Measurements from ENCODE around the gene MEIKIN. TPM values are rescaled to one million over a fixed set of nuclear protein-coding genes. Genes with fewer than 3 reads are reported as not detected.

MEIKIN gene
- total RNA-seq, result not detected in 2 replicates

- H3K79me2 ChIP-seq (ENCODE audit: insufficient read depth, low read length), result no peaks in the 10 kb centered on the region
- peaks cover 10% of the 10 kb centered on the region for H3K27me3 ChIP-seq (ENCODE audit: insufficient read depth, low read length)
- H3K4me2 ChIP-seq (ENCODE audit: insufficient read depth, low read length), result no peak within 1 kb of the TSS
- no peak within 1 kb of the TSS for H3K4me3 ChIP-seq (ENCODE audit: insufficient read depth, low read length)
- peak; percentile 38 for DNase-seq (ENCODE audit: insufficient read length, low spot score, missing footprints)
- H3K36me3 ChIP-seq (ENCODE audit: insufficient read depth, low read length), result no peaks in the 10 kb centered on the region
- H2AFZ ChIP-seq (ENCODE audit: low read length), result no peak within 1 kb of the TSS
- no peaks in the 10 kb centered on the region for H3K4me1 ChIP-seq (ENCODE audit: insufficient read depth, low read length)
- TF ChIP-seq CTCF (IDR thresholded peaks at IDR 0.05; ENCODE audit: extremely low read depth, low read depth, low read length), result no peak
- no peaks in the 10 kb centered on the region for H4K20me1 ChIP-seq (ENCODE audit: insufficient read depth, low read length)
- no peak within 1 kb of the TSS for H3K27ac ChIP-seq (ENCODE audit: low read depth, low read length)
- H3K9me3 ChIP-seq (ENCODE audit: low read depth, low read length), result no peaks in the 10 kb centered on the region
Observed at GRCh38 chr5:131945551-131946168, at the start of gene MEIKIN. MEIKIN (minus strand) TSS chr5:131945663; CDS start chr5:131945505, 158 bp downstream.

GRCh38 chr5:131994533-131995226 is 49.2 kb upstream of the MEIKIN start:
- no peaks in the 10 kb centered on the region for H3K9me3 ChIP-seq (ENCODE audit: low read depth, low read length)
- no peak for TF ChIP-seq CTCF (IDR thresholded peaks at IDR 0.05; ENCODE audit: extremely low read depth, low read depth, low read length)
- H4K20me1 ChIP-seq (ENCODE audit: insufficient read depth, low read length), result no peaks in the 10 kb centered on the region

GRCh38 chr5:131994090-131994489 is 48.6 kb upstream of the MEIKIN start:
- Histone ChIP-seq H3K4me1 (ENCODE audit: insufficient read depth, low read length) (no peaks in the 10 kb centered on the region), H3K4me3 (ENCODE audit: insufficient read depth, low read length) (no peak overlapping the region), H3K9me3 (ENCODE audit: low read depth, low read length) (no peaks in the 10 kb centered on the region), H3K79me2 (ENCODE audit: insufficient read depth, low read length) (no peaks in the 10 kb centered on the region), H3K36me3 (ENCODE audit: insufficient read depth, low read length) (no peaks in the 10 kb centered on the region), H3K27me3 (ENCODE audit: insufficient read depth, low read length) (peaks cover 10% of the 10 kb centered on the region), H3K4me2 (ENCODE audit: insufficient read depth, low read length) (no peak overlapping the region), H2AFZ (ENCODE audit: low read length) (no peak overlapping the region), H3K27ac (ENCODE audit: low read depth, low read length) (no peak overlapping the region), H4K20me1 (ENCODE audit: insufficient read depth, low read length) (no peaks in the 10 kb centered on the region)
- no peak for TF ChIP-seq CTCF (IDR thresholded peaks at IDR 0.05; ENCODE audit: extremely low read depth, low read depth, low read length)
- DNase-seq (ENCODE audit: insufficient read length, low spot score, missing footprints), result no peak

More at GRCh38 chr5:131994533-131995226, 49.2 kb upstream of the MEIKIN start:
- Histone ChIP-seq H3K36me3 (ENCODE audit: insufficient read depth, low read length) (no peaks in the 10 kb centered on the region), H3K79me2 (ENCODE audit: insufficient read depth, low read length) (no peaks in the 10 kb centered on the region), H3K27me3 (ENCODE audit: insufficient read depth, low read length) (peaks cover 10% of the 10 kb centered on the region), H3K4me3 (ENCODE audit: insufficient read depth, low read length) (no peak overlapping the region), H2AFZ (ENCODE audit: low read length) (no peak overlapping the region), H3K4me1 (ENCODE audit: insufficient read depth, low read length) (no peaks in the 10 kb centered on the region), H3K27ac (ENCODE audit: low read depth, low read length) (no peak overlapping the region), H3K4me2 (ENCODE audit: insufficient read depth, low read length) (no peak overlapping the region)
- DNase-seq (ENCODE audit: insufficient read length, low spot score, missing footprints), result no peak

GRCh38 chr5:131993676-131994075 is 48.2 kb upstream of the MEIKIN start:
- no peak overlapping the region for H2AFZ ChIP-seq (ENCODE audit: low read length)
- H3K4me1 ChIP-seq (ENCODE audit: insufficient read depth, low read length), result no peaks in the 10 kb centered on the region
- peaks cover 8% of the 10 kb centered on the region for H3K27me3 ChIP-seq (ENCODE audit: insufficient read depth, low read length)
- no peak overlapping the region for H3K4me2 ChIP-seq (ENCODE audit: insufficient read depth, low read length)
- no peaks in the 10 kb centered on the region for H3K9me3 ChIP-seq (ENCODE audit: low read depth, low read length)
- DNase-seq (ENCODE audit: insufficient read length, low spot score, missing footprints), result no peak
- no peak overlapping the region for H3K27ac ChIP-seq (ENCODE audit: low read depth, low read length)
- H4K20me1 ChIP-seq (ENCODE audit: insufficient read depth, low read length), result no peaks in the 10 kb centered on the region
- no peaks in the 10 kb centered on the region for H3K36me3 ChIP-seq (ENCODE audit: insufficient read depth, low read length)
- H3K4me3 ChIP-seq (ENCODE audit: insufficient read depth, low read length), result no peak overlapping the region
- H3K79me2 ChIP-seq (ENCODE audit: insufficient read depth, low read length), result no peaks in the 10 kb centered on the region
- TF ChIP-seq CTCF (IDR thresholded peaks at IDR 0.05; ENCODE audit: extremely low read depth, low read depth, low read length), result no peak

Data from osteoblast (primary cell).